Measurements from ENCODE around the gene CFAP47.

DNA sequence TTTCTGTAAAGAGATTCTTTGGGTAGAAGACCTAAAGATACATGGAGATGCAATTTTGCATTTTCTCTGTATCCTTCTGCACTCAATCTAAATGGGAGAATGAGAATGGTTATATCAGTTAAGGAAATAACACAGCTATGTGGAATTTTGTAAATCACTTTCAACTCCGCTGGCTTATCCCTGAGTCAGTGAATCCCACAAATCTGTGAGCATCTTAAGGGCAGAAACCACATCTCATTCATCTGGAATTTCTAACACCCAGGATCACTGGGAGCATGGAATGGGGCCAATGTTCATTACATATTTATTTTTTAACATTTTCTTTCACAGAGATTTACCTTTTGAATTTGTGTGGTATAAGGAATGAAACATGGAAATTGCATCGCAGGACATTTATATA, 167.8 kb downstream of the CFAP47 start:
- no peak for TF ChIP-seq POLR2A (IDR thresholded peaks at IDR 0.05)
- TF ChIP-seq, protein P1, sequence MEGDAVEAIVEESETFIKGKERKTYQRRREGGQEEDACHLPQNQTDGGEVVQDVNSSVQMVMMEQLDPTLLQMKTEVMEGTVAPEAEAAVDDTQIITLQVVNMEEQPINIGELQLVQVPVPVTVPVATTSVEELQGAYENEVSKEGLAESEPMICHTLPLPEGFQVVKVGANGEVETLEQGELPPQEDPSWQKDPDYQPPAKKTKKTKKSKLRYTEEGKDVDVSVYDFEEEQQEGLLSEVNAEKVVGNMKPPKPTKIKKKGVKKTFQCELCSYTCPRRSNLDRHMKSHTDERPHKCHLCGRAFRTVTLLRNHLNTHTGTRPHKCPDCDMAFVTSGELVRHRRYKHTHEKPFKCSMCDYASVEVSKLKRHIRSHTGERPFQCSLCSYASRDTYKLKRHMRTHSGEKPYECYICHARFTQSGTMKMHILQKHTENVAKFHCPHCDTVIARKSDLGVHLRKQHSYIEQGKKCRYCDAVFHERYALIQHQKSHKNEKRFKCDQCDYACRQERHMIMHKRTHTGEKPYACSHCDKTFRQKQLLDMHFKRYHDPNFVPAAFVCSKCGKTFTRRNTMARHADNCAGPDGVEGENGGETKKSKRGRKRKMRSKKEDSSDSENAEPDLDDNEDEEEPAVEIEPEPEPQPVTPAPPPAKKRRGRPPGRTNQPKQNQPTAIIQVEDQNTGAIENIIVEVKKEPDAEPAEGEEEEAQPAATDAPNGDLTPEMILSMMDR (IDR thresholded peaks at IDR 0.05): no peak

Measured in Peyer's patch (tissue), 4 donors.